HG02970 (cell line): Measurements from ENCODE around the gene RWDD3.

ENCODE experiments used
- ATAC-seq: cut with Tn5 transposase; IDR thresholded peaks from one replicate; pipeline ENCODE4 v1.9.1; 2021; ENCODE audit warnings: mild to moderate bottlenecking, moderate library complexity, moderate number of reproducible peaks; ENCODE audit not compliant: unreplicated experiment, low FRiP score

RWDD3 gene

GRCh38 chr1:95229037-95229436 is 5.0 kb upstream of the RWDD3 start:
- no peak for ATAC-seq

- ATAC-seq, result no peak
Measured at GRCh38 chr1:95229706-95230105, 4.3 kb upstream of the RWDD3 start.

- no peak for ATAC-seq
Measured at GRCh38 chr1:95230256-95230655, 3.8 kb upstream of the RWDD3 start.

GRCh38 chr1:95230768-95231191 is 3.2 kb upstream of the RWDD3 start:
- no peak for ATAC-seq

GRCh38 chr1:95232646-95233318 is 1.2 kb upstream of the RWDD3 start:
- ATAC-seq, result no peak

GRCh38 chr1:95233319-95233736 is 682 bp upstream of the RWDD3 start:
- no peak for ATAC-seq

GRCh38 chr1:95236784-95237575 is 3.0 kb downstream of the RWDD3 start:
- ATAC-seq, result no peak

- ATAC-seq, result no peak
Measured at GRCh38 chr1:95237981-95238703, 4.1 kb downstream of the RWDD3 start.

GRCh38 chr1:95245029-95245428 is 11.0 kb downstream of the RWDD3 start:
- ATAC-seq, result no peak

- no peak for ATAC-seq
Measured at GRCh38 chr1:95246511-95246910, 12.5 kb downstream of the RWDD3 start.

GRCh38 chr1:95247607-95248006 is 13.6 kb downstream of the RWDD3 start:
- ATAC-seq, result no peak

- ATAC-seq, result no peak
Measured at GRCh38 chr1:95249916-95250315, 15.9 kb downstream of the RWDD3 start.

- ATAC-seq, result no peak
Measured at GRCh38 chr1:95252422-95252821, 18.4 kb downstream of the RWDD3 start.

- no peak for ATAC-seq
Measured at GRCh38 chr1:95254959-95255358, 20.9 kb downstream of the RWDD3 start.

- no peak for ATAC-seq
Measured at GRCh38 chr1:95255826-95256225, 21.8 kb downstream of the RWDD3 start.

- no peak for ATAC-seq
Measured at GRCh38 chr1:95257758-95258157, 23.7 kb downstream of the RWDD3 start.

- ATAC-seq, result no peak
Measured at GRCh38 chr1:95259245-95259644, 25.2 kb downstream of the RWDD3 start.

GRCh38 chr1:95262913-95263312 is 28.9 kb downstream of the RWDD3 start:
- no peak for ATAC-seq

GRCh38 chr1:95263450-95263849 is 29.4 kb downstream of the RWDD3 start:
- ATAC-seq, result no peak

- ATAC-seq, result no peak
Measured at GRCh38 chr1:95265106-95265505, 31.1 kb downstream of the RWDD3 start.

- ATAC-seq, result no peak
Measured at GRCh38 chr1:95276429-95276828, 42.4 kb downstream of the RWDD3 start.
